NAMALWA (cell line): ENCODE results near the gene CRYGB.

Experiments used
- DNase-seq: peaks from one replicate; pipeline ENCODE4 v3.0.0-alpha.2; 2015; ENCODE audit warnings: low spot score

The CRYGB gene

GRCh38 chr2:208146006-208146405 lies at the start of gene CRYGB:
Gene CRYGB (minus strand): TSS chr2:208146158. CDS start chr2:208146120, 38 bp downstream.
- DNase-seq = no peak

GRCh38 chr2:208195531-208195930 lies 49.6 kb upstream of the CRYGB start:
- no peak for DNase-seq

- DNase-seq = no peak
These were observed 46.8 kb upstream of the CRYGB start for GRCh38 chr2:208192611-208193236.

GRCh38 chr2:208189810-208190503 lies 44.0 kb upstream of the CRYGB start, which contains the start of gene C2orf80:
Gene C2orf80 (minus strand): TSS chr2:208190030. CDS start chr2:208186986, 3,044 bp downstream.
- DNase-seq = no peak

- no peak for DNase-seq
These were observed 43.3 kb upstream of the CRYGB start for GRCh38 chr2:208189069-208189809.

GRCh38 chr2:208186893-208187292 lies 40.9 kb upstream of the CRYGB start:
- no peak for DNase-seq

- DNase-seq = no peak
These were observed 40.5 kb upstream of the CRYGB start for GRCh38 chr2:208186465-208186864.

- no peak for DNase-seq
These were observed 38.2 kb upstream of the CRYGB start for GRCh38 chr2:208183972-208184705.

GRCh38 chr2:208183526-208183925 lies 37.6 kb upstream of the CRYGB start:
- DNase-seq = no peak

GRCh38 chr2:208182835-208183234 lies 36.9 kb upstream of the CRYGB start:
- no peak for DNase-seq

GRCh38 chr2:208179028-208179609 lies 33.2 kb upstream of the CRYGB start:
- no peak for DNase-seq

GRCh38 chr2:208175840-208176153 lies 29.8 kb upstream of the CRYGB start:
- DNase-seq = no peak

GRCh38 chr2:208175069-208175839 lies 29.3 kb upstream of the CRYGB start:
- peak; percentile 85 for DNase-seq

GRCh38 chr2:208174144-208174543 lies 28.2 kb upstream of the CRYGB start:
- DNase-seq = no peak

GRCh38 chr2:208172125-208172524 lies 26.2 kb upstream of the CRYGB start:
- DNase-seq = no peak

GRCh38 chr2:208164951-208165755 lies 19.2 kb upstream of the CRYGB start:
- DNase-seq = no peak

GRCh38 chr2:208163489-208163888 lies 17.5 kb upstream of the CRYGB start, which contains the start of gene CRYGA:
Gene CRYGA (minus strand): TSS chr2:208163589. CDS start chr2:208163556, 33 bp downstream.
- no peak for DNase-seq

GRCh38 chr2:208156439-208156838 lies 10.5 kb upstream of the CRYGB start:
- no peak for DNase-seq

GRCh38 chr2:208153156-208153555 lies 7.2 kb upstream of the CRYGB start:
- no peak for DNase-seq

GRCh38 chr2:208150956-208151355 lies 5.0 kb upstream of the CRYGB start:
- no peak for DNase-seq
